Glomerular visceral epithelial cell (primary cell): ENCODE data around the gene OR5L2.
"Not testable (repeated sequence)": the region's sequence is repeated elsewhere in the genome, so short reads cannot be mapped to it uniquely, and the experiment has no call there.

Source experiments
- DNase-seq: peaks from one replicate; pipeline ENCODE4 v3.0.0-alpha.2; 2016; ENCODE audit errors: extremely low spot score

Gene OR5L2

DNA sequence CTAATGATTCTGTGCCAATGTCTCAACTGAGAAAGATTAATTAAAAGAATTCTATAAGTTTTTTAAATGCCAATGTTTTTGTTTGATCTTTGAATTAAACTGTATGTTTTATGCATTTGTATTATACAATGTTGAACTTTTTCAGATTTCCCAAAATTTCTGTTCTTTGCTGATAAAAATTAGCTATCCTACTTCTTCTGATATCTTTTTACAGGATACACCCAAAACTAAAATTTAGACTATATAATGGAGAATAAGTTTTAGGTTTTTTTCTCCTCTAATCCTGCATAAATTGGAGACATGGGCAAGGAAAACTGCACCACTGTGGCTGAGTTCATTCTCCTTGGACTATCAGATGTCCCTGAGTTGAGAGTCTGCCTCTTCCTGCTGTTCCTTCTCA lies at the start of gene OR5L2:
TSS of gene OR5L2 (plus strand) at position 301 of the 400 bp plus-strand sequence. CDS start at position 301, 0 bp downstream.
- DNase-seq = no peak

DNA sequence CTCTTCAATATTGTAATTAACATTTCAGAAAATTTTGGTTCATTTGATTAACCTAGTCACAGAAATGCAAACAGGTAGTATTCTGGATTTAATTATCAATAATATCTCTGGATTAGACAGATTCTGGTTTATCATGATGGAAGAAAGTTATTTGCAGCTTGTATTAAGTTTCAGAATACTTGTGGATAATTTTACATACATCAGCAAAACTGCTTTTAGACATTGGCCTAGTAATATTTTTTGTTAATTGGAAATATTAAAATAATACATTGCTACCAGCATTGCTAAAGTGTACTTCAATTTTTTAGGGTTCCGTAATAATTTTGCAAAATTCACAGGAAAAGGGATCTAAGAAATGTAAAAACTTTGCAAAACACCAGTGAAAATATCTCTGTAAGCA lies 35.4 kb upstream of the OR5L2 start:
- no peak for DNase-seq

DNA sequence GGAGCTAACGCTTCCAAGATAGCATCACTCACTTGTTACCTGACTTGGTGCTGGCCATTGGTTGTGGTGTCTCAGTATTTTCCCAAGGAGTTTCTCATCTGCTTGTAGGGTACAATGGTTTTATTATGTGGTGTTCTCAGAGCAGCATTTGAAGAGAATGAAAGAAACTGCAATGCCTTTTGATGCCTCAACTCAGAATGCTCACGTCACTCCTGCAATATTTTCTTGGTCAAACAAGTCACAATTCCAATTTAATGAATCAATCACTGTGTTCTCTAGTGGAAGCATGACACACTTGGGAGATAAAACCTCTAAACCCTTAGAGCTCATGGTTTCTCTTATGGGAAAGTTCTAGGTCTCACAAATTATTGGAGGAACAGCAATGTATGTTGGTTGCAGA lies 33.7 kb upstream of the OR5L2 start:
- DNase-seq = no peak

DNA sequence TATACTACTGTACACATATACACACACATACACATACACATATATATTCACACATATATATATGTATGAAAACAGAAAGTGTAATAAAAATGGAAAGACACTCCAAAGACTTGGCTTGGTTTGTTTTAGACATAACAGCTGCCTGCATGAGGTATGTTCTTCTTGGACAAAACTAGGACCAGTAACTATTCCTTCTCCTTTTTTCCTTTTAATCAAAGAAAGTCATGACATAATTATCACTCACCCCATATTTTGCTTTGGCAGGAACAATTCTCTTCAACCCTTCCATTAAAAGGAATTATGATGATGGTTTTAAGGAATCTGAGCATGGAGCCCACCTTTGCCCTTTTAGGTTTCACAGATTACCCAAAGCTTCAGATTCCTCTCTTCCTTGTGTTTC lies 31.8 kb upstream of the OR5L2 start, which contains the start of gene OR5D14:
TSS of gene OR5D14 (plus strand) at position 301 of the 400 bp plus-strand sequence. CDS start at position 301, 0 bp downstream.
- no peak for DNase-seq

DNA sequence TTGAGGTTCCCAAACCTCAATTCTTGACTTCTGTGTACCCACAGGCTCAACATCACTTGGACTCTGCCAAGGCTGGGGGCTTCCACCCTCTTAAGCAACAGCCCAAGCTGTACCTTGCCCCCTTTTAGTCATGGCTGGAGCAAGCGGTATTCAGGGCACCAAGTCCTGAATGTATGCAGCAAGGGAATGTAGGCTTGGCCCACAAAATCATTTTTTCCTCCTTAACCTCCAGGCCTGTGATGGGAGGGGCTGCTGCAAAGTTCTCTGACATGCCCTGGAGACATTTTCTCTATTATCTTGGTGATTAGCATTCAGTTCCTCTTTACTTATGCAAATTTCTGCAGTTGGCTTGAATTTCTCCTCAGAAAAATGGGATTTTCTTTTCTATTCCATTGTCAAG lies 20.8 kb upstream of the OR5L2 start:
- no peak for DNase-seq

DNA sequence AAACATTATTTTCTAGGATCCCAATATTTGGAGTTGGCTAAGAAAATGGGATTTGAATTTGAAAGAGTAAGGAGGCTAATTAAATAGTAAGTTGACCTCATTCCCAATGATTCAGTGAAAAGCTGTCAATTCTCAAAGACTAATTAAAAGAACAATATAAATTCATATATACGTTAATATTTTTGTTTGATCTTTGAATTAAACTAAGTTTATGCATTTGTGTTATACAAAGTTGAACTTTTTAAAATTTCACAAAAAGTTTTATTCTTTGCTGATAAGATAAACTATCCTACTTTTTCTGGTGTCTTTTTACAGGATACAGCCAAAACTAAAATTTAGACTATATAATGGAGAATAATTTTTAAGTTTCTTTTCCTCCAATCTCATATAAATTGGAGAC lies 16.0 kb upstream of the OR5L2 start, which contains the start of gene OR5L1:
TSS of gene OR5L1 (plus strand) at position 301 of the 400 bp plus-strand sequence. CDS start 100 bp downstream, outside the sequence.
- no peak for DNase-seq

DNA sequence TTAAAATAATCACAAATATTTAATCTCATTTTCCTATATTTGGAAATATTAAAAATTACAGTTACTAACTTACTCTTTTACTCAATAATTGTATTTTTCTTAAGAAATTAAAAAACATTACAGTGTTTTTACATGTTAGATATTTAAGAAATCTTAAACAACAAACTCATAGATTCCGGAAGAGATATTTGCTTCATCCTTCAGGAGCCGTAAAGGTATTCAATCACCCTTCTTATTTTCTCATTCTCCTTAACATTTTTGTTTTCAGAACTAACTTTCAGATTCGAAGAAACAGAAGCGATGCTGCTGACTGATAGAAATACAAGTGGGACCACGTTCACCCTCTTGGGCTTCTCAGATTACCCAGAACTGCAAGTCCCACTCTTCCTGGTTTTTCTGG lies 7.7 kb upstream of the OR5L2 start, which contains the start of gene OR5D18:
TSS of gene OR5D18 (plus strand) at position 301 of the 400 bp plus-strand sequence. CDS start at position 301, 0 bp downstream.
- DNase-seq = no peak

DNA sequence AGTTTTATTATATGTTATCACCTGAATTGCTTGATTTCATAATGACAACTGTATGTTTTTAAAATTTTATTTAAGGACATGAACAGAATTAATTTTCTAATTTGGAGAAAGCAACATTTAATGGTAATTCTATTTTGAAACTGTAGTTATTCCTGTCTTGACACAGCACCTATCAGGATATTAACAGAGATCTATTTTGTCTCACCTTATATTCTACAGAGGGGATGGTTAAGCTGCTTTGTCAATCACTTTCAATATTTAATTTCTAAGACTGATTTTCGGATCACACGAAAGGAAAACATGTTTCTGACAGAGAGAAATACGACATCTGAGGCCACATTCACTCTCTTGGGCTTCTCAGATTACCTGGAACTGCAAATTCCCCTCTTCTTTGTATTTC lies 11.4 kb downstream of the OR5L2 start, which contains the start of gene OR5D16:
TSS of gene OR5D16 (plus strand) at position 301 of the 400 bp plus-strand sequence. CDS start at position 301, 0 bp downstream.
- no peak for DNase-seq

DNA sequence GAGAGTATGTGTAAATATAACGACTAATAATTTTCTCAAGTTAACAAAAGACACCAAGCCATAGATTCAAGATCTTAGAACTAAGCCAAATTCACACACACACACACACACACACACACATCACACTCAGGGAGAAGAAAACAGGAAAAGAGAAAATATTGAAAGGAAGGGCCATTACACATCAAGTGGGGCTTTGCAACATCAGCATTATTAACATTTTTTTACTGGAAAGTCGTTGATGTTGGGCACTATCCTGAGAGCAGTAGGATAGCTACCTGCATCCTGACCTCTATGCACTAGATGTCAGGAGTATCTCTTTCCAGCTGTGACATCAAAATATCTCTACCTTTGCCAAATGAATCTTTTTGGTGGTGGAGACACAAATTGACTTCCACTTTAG lies 20.4 kb downstream of the OR5L2 start:
- no peak for DNase-seq

DNA sequence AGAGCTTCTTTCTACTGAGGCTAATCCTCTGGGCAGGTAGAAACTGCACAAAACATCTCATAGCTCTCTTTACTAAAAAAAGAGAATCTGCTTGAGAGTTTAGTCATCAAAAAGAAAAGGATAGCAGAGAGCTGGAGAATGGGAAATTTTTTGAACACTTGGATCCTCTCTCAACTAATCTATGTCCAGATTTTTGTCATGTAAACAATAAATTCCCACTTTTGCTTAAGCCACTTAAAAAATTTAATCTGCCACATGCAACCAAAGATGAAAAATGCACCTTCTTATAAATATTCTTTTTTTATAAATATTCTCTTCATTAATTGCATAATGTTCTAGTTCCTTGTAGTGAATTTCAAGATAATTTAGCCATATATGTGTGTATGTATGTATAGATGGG lies 22.0 kb downstream of the OR5L2 start:
- no peak for DNase-seq

DNA sequence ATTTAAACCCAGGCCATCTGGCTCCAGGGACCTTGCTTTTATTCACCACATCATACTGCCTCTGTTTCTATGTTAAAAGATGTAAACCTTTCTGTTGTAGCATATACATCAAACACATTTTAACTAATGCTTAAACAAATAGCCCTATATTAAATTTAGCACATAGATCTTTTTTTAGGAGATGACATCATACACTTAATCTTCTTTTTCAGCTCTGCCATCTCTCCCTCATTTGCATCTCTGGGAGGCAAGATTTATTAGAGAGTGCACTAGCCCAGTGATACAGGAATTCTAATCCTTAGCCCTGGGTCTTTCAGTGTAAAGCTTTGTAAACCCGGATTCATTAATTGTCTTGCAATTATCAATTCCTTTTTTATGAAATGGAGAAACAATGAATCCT lies 25.1 kb downstream of the OR5L2 start:
- no peak for DNase-seq

DNA sequence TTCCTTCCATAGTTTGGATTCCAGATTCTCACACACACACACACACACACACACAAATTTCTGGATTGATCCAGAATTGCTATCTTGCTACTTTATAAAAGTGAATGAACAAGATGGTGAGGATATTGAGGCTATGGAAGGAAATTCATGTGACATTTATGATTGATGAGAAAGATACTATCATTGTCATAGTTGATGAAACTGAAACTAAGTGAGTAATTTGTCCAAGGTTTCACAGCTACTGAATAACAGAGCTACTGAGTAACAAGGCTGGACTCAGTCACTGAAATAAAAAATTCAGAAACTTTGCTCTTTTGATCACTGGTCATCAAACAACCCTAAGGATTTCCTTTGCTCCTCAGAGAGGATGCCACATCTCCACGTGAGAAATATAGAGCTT lies 27.7 kb downstream of the OR5L2 start:
- DNase-seq = no peak

DNA sequence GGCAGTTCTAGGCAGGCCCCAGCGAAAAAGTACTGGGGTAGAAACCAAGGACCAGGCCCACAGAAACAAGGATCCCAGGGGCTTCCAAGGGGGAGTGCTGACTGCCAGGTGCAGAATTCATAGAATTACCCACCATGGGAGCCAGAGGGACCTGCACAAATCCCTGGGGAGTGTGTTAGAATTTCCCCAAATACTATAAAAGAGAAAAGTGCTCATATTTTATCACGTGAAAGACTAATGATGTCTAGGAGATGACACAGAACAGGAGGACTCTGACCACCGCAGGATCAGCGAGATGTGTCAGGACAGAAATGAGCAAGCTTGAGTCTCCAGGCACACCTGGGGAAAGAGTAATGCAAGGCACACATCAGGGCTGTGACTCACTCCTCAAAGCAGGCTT lies 40.3 kb downstream of the OR5L2 start:
- not testable (repeated sequence) for DNase-seq

DNA sequence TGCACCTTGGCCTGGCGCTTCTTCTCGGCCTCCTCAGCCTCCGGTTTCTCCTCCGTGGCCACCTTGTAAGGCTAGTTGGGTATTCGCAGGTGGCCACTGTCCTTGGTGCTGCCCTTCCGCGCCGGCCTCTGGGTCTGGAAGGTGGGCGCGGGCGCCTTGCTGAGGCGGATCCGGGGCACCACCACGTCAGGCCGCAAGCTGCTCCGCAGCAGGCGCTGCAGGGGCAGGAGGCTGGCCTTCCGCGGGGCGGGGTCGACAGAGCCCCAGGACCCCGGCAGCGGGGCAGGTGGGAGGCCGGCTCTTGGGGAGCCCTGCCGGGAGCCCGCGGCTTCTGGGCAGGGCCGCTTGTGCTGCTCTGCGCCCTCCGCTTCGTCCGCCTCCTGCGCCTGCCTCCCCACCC lies 45.7 kb downstream of the OR5L2 start:
- not testable (repeated sequence) for DNase-seq

DNA sequence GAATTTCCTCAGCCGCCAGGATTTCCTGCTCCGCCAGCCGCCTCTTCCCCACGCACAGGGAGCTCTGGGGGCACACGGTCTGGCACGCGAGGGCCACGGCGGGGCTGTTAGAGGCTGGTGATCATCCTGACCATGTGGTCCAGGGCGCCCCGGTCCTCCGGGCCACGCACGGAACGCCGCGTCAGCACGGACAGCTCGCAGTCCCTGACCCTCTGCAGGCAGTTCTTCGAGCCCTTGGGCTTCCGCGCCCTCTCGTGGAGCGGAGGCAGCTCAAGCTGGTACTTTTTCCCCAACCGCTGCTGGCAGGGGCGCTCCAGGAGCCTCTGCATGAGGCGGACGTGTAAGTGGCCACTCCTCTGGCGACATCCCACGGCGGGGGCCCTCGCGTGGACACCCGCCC lies 46.1 kb downstream of the OR5L2 start:
- DNase-seq = not testable (repeated sequence)
